HepG2 (cell line): ENCODE data around the gene TMEM209. TPM values are rescaled to one million over a fixed set of nuclear protein-coding genes. Genes with fewer than 3 reads are reported as not detected.
A peak's percentile ranks its signal among the peaks of the same experiment; 100 is the strongest.

ENCODE experiments used
- ATAC-seq: fragments of 200-7000 bp; cut with Tn5 transposase; 3 replicates; pipeline ENCODE4 v1.9.1; 2020; ENCODE audit warnings: mild to moderate bottlenecking, moderate library complexity
- BruUV-seq: library from RNA; stranded (reverse); fragments of 400-500 nt; replicated peaks from 2 replicates; lab custom pipeline; 2021; lab: Mats Ljungman, UMichigan
- CTCF ChIA-PET: fragments of 300-600 bp; formaldehyde crosslinking; extraction: SDS; loops from one replicate; lab custom pipeline; 2021; ENCODE audit warnings: low total read pairs, inconsistent platforms, low intra/inter-chr PET ratio; lab: Yijun Ruan, JAX
- POLR2A ChIA-PET: fragments of 350-600 bp; sonication (Branson Sonifier 250); formaldehyde crosslinking; loops from one replicate; lab custom pipeline; 2020; ENCODE audit warnings: antibody characterized with exemption, inconsistent platforms; lab: Yijun Ruan, JAX
- DNase-seq: peaks from one replicate; pipeline ENCODE4 v3.0.0-alpha.2; 2015; ENCODE audit warnings: low spot score
- FAIRE-seq: peaks from 3 replicates; lab custom pipeline; 2011; peaks lifted over from hg19 to GRCh38; lab: Jason Lieb, UNC
- H2AFZ ChIP-seq: one replicate; pipeline ENCODE4 v1.6.1; 2011; ENCODE audit warnings: low read length, inconsistent platforms
- H3K27ac ChIP-seq: fragments of 300-600 bp; 3 replicates; pipeline ENCODE4 v1.8.0; 2011; ENCODE audit warnings: mixed run types, mild to moderate bottlenecking, mixed read lengths, low read length, inconsistent platforms; ENCODE audit not compliant: insufficient read depth; ENCODE audit errors: extremely low read length
- H3K27me3 ChIP-seq, 2 experiments: fragments of 200-600 bp in 1 of 2; 2 replicates in 1 of 2; 3 replicates in 1 of 2; pipeline versions ENCODE4 v1.6.0 to v1.8.0; 2011; ENCODE audit warnings: low read length in 2 of 2, mild to moderate bottlenecking in 2 of 2, moderate library complexity in 2 of 2, inconsistent platforms in 1 of 2; ENCODE audit not compliant: insufficient read depth in 2 of 2, control insufficient read depth in 1 of 2
- H3K36me3 ChIP-seq, 2 experiments: fragments of 200-600 bp in 1 of 2; replicated peaks in 1 of 2; 2 replicates in 1 of 2; 3 replicates in 1 of 2; pipeline versions ENCODE4 v1.5.1 to v1.8.0; 2011; ENCODE audit warnings: low read length in 2 of 2, inconsistent platforms in 1 of 2; ENCODE audit not compliant: insufficient read depth in 2 of 2, control insufficient read depth in 1 of 2
- H3K4me1 ChIP-seq: 2 replicates; pipeline ENCODE4 v1.5.1; 2012; ENCODE audit warnings: low read length, inconsistent platforms; ENCODE audit not compliant: insufficient read depth
- H3K4me2 ChIP-seq: 2 replicates; pipeline ENCODE4 v1.6.0; 2011; ENCODE audit warnings: low read depth, low read length, inconsistent platforms
- H3K4me3 ChIP-seq, 3 experiments: fragments of 200-600 bp in 1 of 3; sonication (generic), shearing (Covaris generic) in 1 of 3; replicated peaks in 1 of 3; 2 replicates each; pipeline ENCODE4 v1.5.1; 2011 to 2016; ENCODE audit warnings: low read length in 3 of 3, inconsistent platforms in 2 of 3, low read depth in 2 of 3, mild to moderate bottlenecking in 2 of 3, control low read depth in 1 of 3, mixed read lengths in 1 of 3; ENCODE audit not compliant: insufficient read depth in 1 of 3
- H3K79me2 ChIP-seq: one replicate; pipeline ENCODE4 v1.6.1; 2011; ENCODE audit warnings: low read length, inconsistent platforms; ENCODE audit not compliant: insufficient read depth
- H3K9ac ChIP-seq: 2 replicates; pipeline ENCODE4 v1.6.0; 2011; ENCODE audit warnings: mild to moderate bottlenecking, low read depth, low read length, inconsistent platforms; ENCODE audit not compliant: insufficient read depth
- H3K9me3 ChIP-seq: 2 replicates; pipeline ENCODE4 v1.5.1; 2012; ENCODE audit warnings: mild to moderate bottlenecking, low read length
- H4K20me1 ChIP-seq: 2 replicates; pipeline ENCODE4 v1.6.0; 2011; ENCODE audit warnings: inconsistent platforms, mild to moderate bottlenecking, low read length, moderate library complexity; ENCODE audit not compliant: insufficient read depth
- ATM ChIP-seq: fragments of 450-650 bp; IDR thresholded peaks from 2 replicates; pipeline ENCODE4 v1.7.1; 2017; ENCODE audit warnings: mild to moderate bottlenecking, borderline replicate concordance
- GRHL1 ChIP-seq: sonication (generic); formaldehyde crosslinking; conservative IDR thresholded peaks from 2 replicates; pipeline ENCODE4 v1.8.0; 2022; ENCODE audit warnings: missing genetic modification reagents
- HNRNPH1 ChIP-seq: fragments of 200-400 bp; formaldehyde crosslinking; optimal IDR thresholded peaks from 2 replicates; pipeline ENCODE3; 2017; ENCODE audit warnings: mild to moderate bottlenecking, low read depth, low read length
- KLF15 ChIP-seq: sonication (generic); formaldehyde crosslinking; IDR thresholded peaks from 2 replicates; pipeline ENCODE4 v1.8.1; 2023; ENCODE audit warnings: borderline replicate concordance, mild to moderate bottlenecking, inconsistent platforms, missing genetic modification reagents, mixed read lengths
- SMYD3 ChIP-seq: sonication (generic); formaldehyde crosslinking; IDR thresholded peaks from 2 replicates; pipeline ENCODE4 v1.8.1; 2023; ENCODE audit warnings: mild to moderate bottlenecking, missing genetic modification reagents
- SOX13 ChIP-seq, 3 experiments: fragments of 450-650 bp in 1 of 3; sonication (generic) in 1 of 3; formaldehyde crosslinking in 1 of 3; IDR thresholded peaks in 2 of 3; conservative IDR thresholded peaks in 1 of 3; 2 replicates each; pipeline versions ENCODE4 v1.5.0 to v1.6.1; 2016 to 2020; ENCODE audit warnings: antibody characterized with exemption in 1 of 3, mild to moderate bottlenecking in 1 of 3, missing compliant biosample characterization in 1 of 3, missing genetic modification reagents in 1 of 3, moderate library complexity in 1 of 3
- ZBTB25 ChIP-seq: IDR thresholded peaks from 2 replicates; pipeline ENCODE4 v1.6.1; 2018; ENCODE audit warnings: missing genetic modification reagents
- ZBTB42 ChIP-seq: sonication (generic); formaldehyde crosslinking; IDR thresholded peaks from 2 replicates; pipeline ENCODE4 v1.5.0; 2020; ENCODE audit warnings: mild to moderate bottlenecking, missing genetic modification reagents
- ZNF382 ChIP-seq: sonication (generic); formaldehyde crosslinking; IDR thresholded peaks from 2 replicates; pipeline ENCODE4 v1.5.0; 2020; ENCODE audit warnings: missing genetic modification reagents, mild to moderate bottlenecking, borderline replicate concordance
- ZSCAN12 ChIP-seq: sonication (generic); formaldehyde crosslinking; IDR thresholded peaks from 2 replicates; pipeline ENCODE4 v1.9.0; 2021; ENCODE audit warnings: mild to moderate bottlenecking, missing genetic modification reagents
- WGBS: methylation state at CpG from one replicate; pipeline ENCODE4 v1.1.6; 2017; ENCODE audit warnings: low lambda C conversion rate; 5-methylcytosine and 5-hydroxymethylcytosine counted together
- in situ Hi-C: cut with HindIII; loops from 2 replicates; pipeline ENCODE4 v1.10.0; 2017; ENCODE audit warnings: low pct_unique_long_range_greater_than_20kb; ENCODE audit not compliant: extremely low pct_ligation_motif_present
- intact Hi-C: fragments of 100-400 bp; cut with micrococcal nuclease; formaldehyde crosslinking; loops from one replicate; pipeline ENCODE4 v1.10.0; 2022; ENCODE audit not compliant: unreplicated experiment
- polyA plus RNA-seq, 8 experiments: library from polyadenylated mRNA; depleted of rRNA in 3 of 8; stranded (reverse) in 7 of 8; unstranded in 1 of 8; fragments of >200 nt; fragmentation: Illumina TruSeq in 4 of 8; extraction: Trizol in 4 of 8; gene quantifications; 2 replicates each; pipeline versions ENCODE4 v1.2.1 to v1.2.3, GENCODE V29; 2011 to 2016; ENCODE audit warnings: low read depth in 4 of 8, missing spikeins in 1 of 8, mixed read lengths in 1 of 8; ENCODE audit not compliant: insufficient read depth in 1 of 8
- total RNA-seq, 5 experiments: library from RNA; depleted of rRNA; stranded (reverse); fragments of >200 nt; fragmentation: Illumina TruSeq; extraction: Trizol; gene quantifications; 2 replicates each; pipeline ENCODE4 v1.2.3, GENCODE V29; 2016; ENCODE audit warnings: low read depth in 1 of 5
- TF ChIP-seq, protein P1 (sequence below): sonication (generic); formaldehyde crosslinking; IDR thresholded peaks from 2 replicates; pipeline ENCODE4 v1.9.0; 2021; ENCODE audit warnings: mild to moderate bottlenecking, missing genetic modification reagents
- TF ChIP-seq, protein P2 (sequence below): IDR thresholded peaks from 2 replicates; pipeline ENCODE4 v1.6.1; 2016

Gene TMEM209
- total and polyA plus RNA-seq, 2 of the 13 experiments (the other 11 are each of a cell fraction or from before 2014, with no cell fraction given), result 14.5 to 15.6 TPM

DNA sequence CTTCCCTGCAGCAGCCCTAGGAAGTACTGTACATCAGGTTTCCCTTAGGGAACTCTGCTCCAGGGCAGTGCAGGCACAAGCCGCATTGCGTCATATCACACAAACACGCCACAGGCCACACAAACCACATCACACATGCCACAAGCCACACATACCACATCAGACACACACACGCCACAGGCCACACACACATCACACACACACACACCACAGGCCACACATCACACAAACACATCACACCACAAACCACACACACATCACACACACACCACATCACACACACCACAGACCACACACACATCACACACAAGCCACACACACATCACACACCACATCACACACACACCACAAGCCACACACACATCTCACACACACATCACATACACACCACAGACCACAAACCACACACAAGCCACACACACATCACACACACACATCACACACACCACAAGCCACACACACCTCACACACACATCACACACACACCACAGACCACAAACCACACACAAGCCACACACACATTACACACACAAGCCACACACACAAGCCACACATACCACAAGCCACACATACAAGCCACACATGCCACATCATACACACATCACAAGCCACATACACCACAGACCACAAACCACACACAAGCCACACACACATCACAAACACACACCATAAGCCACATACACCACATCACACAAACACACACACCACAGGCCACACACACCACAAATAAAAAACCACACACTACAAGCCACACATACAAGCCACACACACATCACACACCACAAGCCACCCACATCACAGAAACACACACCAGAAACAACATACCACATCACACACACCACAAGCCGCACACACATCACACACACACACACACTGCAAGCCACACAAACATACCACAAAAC, 53.4 kb downstream of the TMEM209 start:
- no TSS peak for BruUV-seq
- intact Hi-C loops (loop anchor here (5.0 kb wide), 1 partner anchor 80 kb away; the partner anchor contains the start of gene KLHDC10), in situ Hi-C loops (no loop called here)
- WGBS, result 72% methylated on average over 5 of the region's 5 CpGs
- ATAC-seq, result no peak
- H3K4me3 ChIP-seq, result no peak overlapping the region
- no peak for DNase-seq
- H3K27ac ChIP-seq, result no peak overlapping the region
- H4K20me1 ChIP-seq, result no peaks in the 10 kb centered on the region
- H3K27me3 ChIP-seq, result no peaks in the 10 kb centered on the region
- peaks cover 18% of the 10 kb centered on the region for H3K4me1 ChIP-seq
- no peak overlapping the region for H3K9ac ChIP-seq
- ChIA-PET CTCF (no interaction called here), POLR2A (no interaction called here)
- H3K9me3 ChIP-seq, result no peaks in the 10 kb centered on the region
- no peak overlapping the region for H2AFZ ChIP-seq
- peak; percentile 59 for FAIRE-seq
- no peaks in the 10 kb centered on the region for H3K79me2 ChIP-seq
- H3K4me2 ChIP-seq, result no peak overlapping the region
- no peaks in the 10 kb centered on the region for H3K36me3 ChIP-seq
- TF ChIP-seq, protein P1, sequence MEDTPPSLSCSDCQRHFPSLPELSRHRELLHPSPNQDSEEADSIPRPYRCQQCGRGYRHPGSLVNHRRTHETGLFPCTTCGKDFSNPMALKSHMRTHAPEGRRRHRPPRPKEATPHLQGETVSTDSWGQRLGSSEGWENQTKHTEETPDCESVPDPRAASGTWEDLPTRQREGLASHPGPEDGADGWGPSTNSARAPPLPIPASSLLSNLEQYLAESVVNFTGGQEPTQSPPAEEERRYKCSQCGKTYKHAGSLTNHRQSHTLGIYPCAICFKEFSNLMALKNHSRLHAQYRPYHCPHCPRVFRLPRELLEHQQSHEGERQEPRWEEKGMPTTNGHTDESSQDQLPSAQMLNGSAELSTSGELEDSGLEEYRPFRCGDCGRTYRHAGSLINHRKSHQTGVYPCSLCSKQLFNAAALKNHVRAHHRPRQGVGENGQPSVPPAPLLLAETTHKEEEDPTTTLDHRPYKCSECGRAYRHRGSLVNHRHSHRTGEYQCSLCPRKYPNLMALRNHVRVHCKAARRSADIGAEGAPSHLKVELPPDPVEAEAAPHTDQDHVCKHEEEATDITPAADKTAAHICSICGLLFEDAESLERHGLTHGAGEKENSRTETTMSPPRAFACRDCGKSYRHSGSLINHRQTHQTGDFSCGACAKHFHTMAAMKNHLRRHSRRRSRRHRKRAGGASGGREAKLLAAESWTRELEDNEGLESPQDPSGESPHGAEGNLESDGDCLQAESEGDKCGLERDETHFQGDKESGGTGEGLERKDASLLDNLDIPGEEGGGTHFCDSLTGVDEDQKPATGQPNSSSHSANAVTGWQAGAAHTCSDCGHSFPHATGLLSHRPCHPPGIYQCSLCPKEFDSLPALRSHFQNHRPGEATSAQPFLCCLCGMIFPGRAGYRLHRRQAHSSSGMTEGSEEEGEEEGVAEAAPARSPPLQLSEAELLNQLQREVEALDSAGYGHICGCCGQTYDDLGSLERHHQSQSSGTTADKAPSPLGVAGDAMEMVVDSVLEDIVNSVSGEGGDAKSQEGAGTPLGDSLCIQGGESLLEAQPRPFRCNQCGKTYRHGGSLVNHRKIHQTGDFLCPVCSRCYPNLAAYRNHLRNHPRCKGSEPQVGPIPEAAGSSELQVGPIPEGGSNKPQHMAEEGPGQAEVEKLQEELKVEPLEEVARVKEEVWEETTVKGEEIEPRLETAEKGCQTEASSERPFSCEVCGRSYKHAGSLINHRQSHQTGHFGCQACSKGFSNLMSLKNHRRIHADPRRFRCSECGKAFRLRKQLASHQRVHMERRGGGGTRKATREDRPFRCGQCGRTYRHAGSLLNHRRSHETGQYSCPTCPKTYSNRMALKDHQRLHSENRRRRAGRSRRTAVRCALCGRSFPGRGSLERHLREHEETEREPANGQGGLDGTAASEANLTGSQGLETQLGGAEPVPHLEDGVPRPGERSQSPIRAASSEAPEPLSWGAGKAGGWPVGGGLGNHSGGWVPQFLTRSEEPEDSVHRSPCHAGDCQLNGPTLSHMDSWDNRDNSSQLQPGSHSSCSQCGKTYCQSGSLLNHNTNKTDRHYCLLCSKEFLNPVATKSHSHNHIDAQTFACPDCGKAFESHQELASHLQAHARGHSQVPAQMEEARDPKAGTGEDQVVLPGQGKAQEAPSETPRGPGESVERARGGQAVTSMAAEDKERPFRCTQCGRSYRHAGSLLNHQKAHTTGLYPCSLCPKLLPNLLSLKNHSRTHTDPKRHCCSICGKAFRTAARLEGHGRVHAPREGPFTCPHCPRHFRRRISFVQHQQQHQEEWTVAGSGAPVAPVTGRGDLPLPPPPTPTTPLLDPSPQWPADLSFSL (CRISPR knock-in tag), result peak; percentile 96
- TF ChIP-seq ATM (0 out of 2 replicates have a peak, but pooled peaks have one; percentile 7), SMYD3 (CRISPR knock-in tag) (no peak), GRHL1 (CRISPR knock-in tag) (no peak), ZBTB25 (CRISPR knock-in tag) (no peak), ZBTB42 (CRISPR knock-in tag) (no peak), KLF15 (CRISPR knock-in tag) (no peak), ZSCAN12 (CRISPR knock-in tag) (no peak), SOX13 (IDR thresholded peaks at IDR 0.05) (no peak), SOX13 (CRISPR knock-in tag; conservative IDR thresholded peaks at IDR 0.05 in 1 of 2, IDR thresholded peaks at IDR 0.05 in 1 of 2) (no peak), ZNF382 (no peak), HNRNPH1 (no peak)
- TF ChIP-seq, protein P2, sequence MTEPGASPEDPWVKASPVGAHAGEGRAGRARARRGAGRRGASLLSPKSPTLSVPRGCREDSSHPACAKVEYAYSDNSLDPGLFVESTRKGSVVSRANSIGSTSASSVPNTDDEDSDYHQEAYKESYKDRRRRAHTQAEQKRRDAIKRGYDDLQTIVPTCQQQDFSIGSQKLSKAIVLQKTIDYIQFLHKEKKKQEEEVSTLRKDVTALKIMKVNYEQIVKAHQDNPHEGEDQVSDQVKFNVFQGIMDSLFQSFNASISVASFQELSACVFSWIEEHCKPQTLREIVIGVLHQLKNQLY (CRISPR knock-in tag), result no peak
